Brain microvascular endothelial cell (primary cell): ENCODE measurements around the gene KIF3A.
"Not testable (repeated sequence)": the region's sequence is repeated elsewhere in the genome, so short reads cannot be mapped to it uniquely, and the experiment has no call there.

Experiments
- DNase-seq: peaks from one replicate; pipeline ENCODE4 v3.0.0-alpha.2; 2020
- H3K27ac ChIP-seq: fragments of 250-450 bp; sonication (Bioruptor Pico); 2 replicates; pipeline ENCODE4 v1.5.1; 2020; ENCODE audit warnings: mild to moderate bottlenecking, moderate library complexity
- H3K27me3 ChIP-seq: fragments of 250-450 bp; sonication (Bioruptor Pico); replicated peaks from 2 replicates; pipeline ENCODE4 v1.5.1; 2020; ENCODE audit warnings: mild to moderate bottlenecking
- H3K36me3 ChIP-seq: fragments of 250-450 bp; sonication (Bioruptor Pico); replicated peaks from 2 replicates; pipeline ENCODE4 v1.5.1; 2020; ENCODE audit warnings: mild to moderate bottlenecking
- H3K4me3 ChIP-seq: 2 replicates; pipeline ENCODE4 v1.5.1; 2011; ENCODE audit warnings: low read depth, mild to moderate bottlenecking, control low read depth, low read length, moderate library complexity
- CTCF ChIP-seq: IDR thresholded peaks from 2 replicates; pipeline ENCODE4 v1.5.1; 2011; ENCODE audit warnings: low read depth, mild to moderate bottlenecking, moderate library complexity, low read length, control low read depth, inconsistent platforms; ENCODE audit errors: missing control alignments
- in situ Hi-C: cut with HindIII; loops from 2 replicates; pipeline ENCODE4 v1.10.0; 2017; ENCODE audit warnings: low sequenced_read_pairs, low pct_ligation_motif_present

The KIF3A gene

GRCh38 chr5:132704875-132705274 lies 32.5 kb downstream of the KIF3A start:
- TF ChIP-seq CTCF = no peak
- H3K27ac ChIP-seq = no peak overlapping the region
- no peaks in the 10 kb centered on the region for H3K27me3 ChIP-seq
- in situ Hi-C loops = no loop called here
- no peak overlapping the region for H3K4me3 ChIP-seq
- peak; percentile 12 for DNase-seq
- peaks cover 5% of the 10 kb centered on the region for H3K36me3 ChIP-seq

GRCh38 chr5:132695956-132696355 lies 41.4 kb downstream of the KIF3A start:
- no peak for TF ChIP-seq CTCF
- in situ Hi-C loops = no loop called here

GRCh38 chr5:132692632-132692967 lies 44.7 kb downstream of the KIF3A start:
- TF ChIP-seq CTCF = no peak
- Histone ChIP-seq H3K36me3 (no peaks in the 10 kb centered on the region), H3K27me3 (no peaks in the 10 kb centered on the region), H3K27ac (no peak overlapping the region), H3K4me3 (no peak overlapping the region)
- no peak for DNase-seq
- in situ Hi-C loops = no loop called here

More at GRCh38 chr5:132695956-132696355, 41.4 kb downstream of the KIF3A start:
- no peak overlapping the region for H3K27ac ChIP-seq
- no peak for DNase-seq
- H3K27me3 ChIP-seq = no peaks in the 10 kb centered on the region
- peaks cover 8% of the 10 kb centered on the region for H3K36me3 ChIP-seq
- H3K4me3 ChIP-seq = no peak overlapping the region

- H3K27ac ChIP-seq, in situ Hi-C loops, DNase-seq, H3K27me3 ChIP-seq, H3K36me3 ChIP-seq, H3K4me3 ChIP-seq: not testable (repeated sequence)
Observed at GRCh38 chr5:132691755-132692631, 45.4 kb downstream of the KIF3A start.

- Histone ChIP-seq H3K36me3 (no peaks in the 10 kb centered on the region), H3K27ac (no peak overlapping the region), H3K27me3 (no peaks in the 10 kb centered on the region), H3K4me3 (no peak overlapping the region)
- no peak for DNase-seq
- TF ChIP-seq CTCF = no peak
- in situ Hi-C loops = no loop called here
Observed at GRCh38 chr5:132690156-132690555, 47.2 kb downstream of the KIF3A start.

- Histone ChIP-seq H3K27ac (no peak overlapping the region), H3K27me3 (no peaks in the 10 kb centered on the region), H3K36me3 (no peaks in the 10 kb centered on the region), H3K4me3 (no peak overlapping the region)
- no peak for TF ChIP-seq CTCF
- DNase-seq = no peak
- in situ Hi-C loops = no loop called here
Observed at GRCh38 chr5:132689513-132689912, 47.8 kb downstream of the KIF3A start.
